ENCODE data around the gene TUSC2. TPM values are rescaled to one million over a fixed set of nuclear protein-coding genes. Genes with fewer than 3 reads are reported as not detected.
"Not testable (repeated sequence)": the region's sequence is repeated elsewhere in the genome, so short reads cannot be mapped to it uniquely, and the experiment has no call there.

The TUSC2 gene
- total RNA-seq, 1 donor from 2014 or later = 29.4 TPM

DNA sequence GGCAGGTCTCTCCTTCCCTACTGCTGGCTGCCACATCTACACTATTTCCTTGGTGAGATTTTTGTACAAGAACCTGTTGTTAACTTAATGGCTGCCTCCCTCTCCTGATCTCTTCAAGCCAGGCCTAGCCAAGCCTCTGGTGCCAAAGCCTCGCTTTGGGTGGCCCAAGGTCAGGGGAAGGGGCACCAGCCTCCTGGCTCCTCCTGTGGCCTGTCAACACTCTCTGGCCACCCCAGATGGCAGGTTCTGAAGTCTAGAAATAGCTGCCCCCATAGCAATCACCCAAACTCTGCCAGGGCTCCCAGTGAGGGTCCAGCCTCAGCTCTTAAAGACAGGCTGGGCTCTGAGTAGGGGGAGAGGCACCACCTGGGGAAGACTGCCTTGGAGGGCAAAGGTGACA is 40.8 kb downstream of the TUSC2 start:
- DNase-seq = no peak
- TF ChIP-seq CTCF (IDR thresholded peaks at IDR 0.05) = no peak
- intact Hi-C loops (cut with DNase I) = no loop called here

DNA sequence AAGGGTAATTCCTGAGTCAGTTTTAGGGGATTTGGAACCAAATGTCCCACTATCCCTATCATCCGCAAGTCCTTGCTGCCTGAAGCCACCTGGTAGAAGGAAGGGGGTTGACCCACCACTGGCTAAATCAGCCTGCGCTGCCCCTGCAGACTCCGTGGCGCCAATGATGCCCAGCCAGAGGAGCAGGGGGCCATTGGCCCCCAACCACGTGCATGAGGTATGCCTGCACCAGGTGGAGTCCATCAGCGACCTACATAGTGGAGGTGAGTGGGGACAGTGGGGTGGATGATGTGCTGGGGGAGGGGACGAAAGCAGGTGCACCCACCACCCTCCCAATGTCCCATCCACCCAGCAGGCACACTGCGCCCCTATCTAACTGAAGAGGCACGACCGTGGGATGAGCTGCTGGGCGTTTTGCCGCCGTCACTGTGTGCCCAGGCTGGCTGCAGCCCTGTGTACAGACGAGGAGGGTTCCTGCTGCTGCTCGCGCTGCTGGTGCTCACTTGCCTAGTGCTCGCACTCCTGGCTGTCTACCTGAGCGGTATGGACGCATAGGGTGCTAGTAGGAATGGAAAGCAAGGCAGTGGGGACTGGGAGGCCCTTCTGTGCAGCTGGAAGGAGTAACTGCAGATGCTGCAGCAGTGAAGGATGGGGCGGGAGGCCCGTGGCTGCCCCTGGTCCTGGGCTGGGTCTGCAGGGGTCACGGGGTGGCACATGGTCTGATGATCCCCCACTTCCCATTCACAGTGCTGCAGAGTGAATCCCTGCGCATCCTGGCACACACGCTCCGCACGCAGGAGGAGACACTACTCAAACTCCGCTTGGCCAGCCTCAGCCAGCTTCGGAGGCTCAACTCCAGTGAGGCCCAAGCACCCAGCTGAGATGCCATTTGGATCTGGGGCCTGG is 41.4 kb downstream of the TUSC2 start:
- Histone ChIP-seq H3K36me3 (peaks cover 42% of the 10 kb centered on the region), H3K4me1 (peaks cover 14% of the 10 kb centered on the region), H3K27ac (no peak overlapping the region), H3K4me3 (no peak overlapping the region), H3K9me3 (no peaks in the 10 kb centered on the region), H3K27me3 (ENCODE audit: low read depth) (no peaks in the 10 kb centered on the region)
- no peak for TF ChIP-seq CTCF (IDR thresholded peaks at IDR 0.05)
- DNase-seq (no peak), ATAC-seq (no peak)
- intact Hi-C loops (cut with DNase I) = no loop called here

More for the DNA sequence above, 40.8 kb downstream of the TUSC2 start:
- H3K4me1 ChIP-seq = peaks cover 16% of the 10 kb centered on the region
- no peak overlapping the region for H3K4me3 ChIP-seq
- ATAC-seq = no peak
- H3K9me3 ChIP-seq = no peaks in the 10 kb centered on the region
- H3K27ac ChIP-seq = no peak overlapping the region
- no peaks in the 10 kb centered on the region for H3K27me3 ChIP-seq (ENCODE audit: low read depth)
- H3K36me3 ChIP-seq = peaks cover 42% of the 10 kb centered on the region

DNA sequence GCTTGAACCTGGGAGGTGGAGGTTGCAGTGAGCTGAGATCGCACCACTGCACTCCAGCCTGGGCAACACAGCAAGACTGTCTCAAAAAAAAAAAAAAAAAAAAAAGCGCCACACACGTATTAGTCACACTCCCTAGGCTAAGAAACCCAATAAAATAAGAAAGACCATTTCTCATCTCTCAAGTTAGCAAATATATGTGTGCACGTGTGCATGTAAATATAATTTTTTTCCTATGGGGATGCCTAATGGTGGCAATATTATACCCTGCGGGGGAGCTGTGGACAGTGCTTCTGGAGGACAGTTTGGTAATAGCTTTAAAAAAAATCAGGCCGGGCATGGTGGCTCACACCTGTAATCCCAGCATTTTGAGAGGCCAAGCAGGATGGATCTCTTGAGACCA is 43.9 kb downstream of the TUSC2 start:
- ATAC-seq; DNase-seq; H3K4me1 ChIP-seq; H3K4me3 ChIP-seq; H3K9me3 ChIP-seq; H3K27me3 ChIP-seq (ENCODE audit: low read depth); H3K27ac ChIP-seq; intact Hi-C loops (cut with DNase I): not testable (repeated sequence)
- peaks cover 28% of the 10 kb centered on the region for H3K36me3 ChIP-seq

GRCh38 chr3:50279255-50280016 is 48.6 kb downstream of the TUSC2 start:
- ATAC-seq = no peak
- Histone ChIP-seq H3K9me3 (no peaks in the 10 kb centered on the region), H3K4me3 (no peak overlapping the region), H3K36me3 (peaks cover 4% of the 10 kb centered on the region), H3K27me3 (ENCODE audit: low read depth) (peaks cover 22% of the 10 kb centered on the region), H3K4me1 (peaks cover 4% of the 10 kb centered on the region), H3K27ac (no peak overlapping the region)
- no peak for DNase-seq
- intact Hi-C loops (cut with DNase I) = no loop called here
- no peak for TF ChIP-seq CTCF (IDR thresholded peaks at IDR 0.05)

DNA sequence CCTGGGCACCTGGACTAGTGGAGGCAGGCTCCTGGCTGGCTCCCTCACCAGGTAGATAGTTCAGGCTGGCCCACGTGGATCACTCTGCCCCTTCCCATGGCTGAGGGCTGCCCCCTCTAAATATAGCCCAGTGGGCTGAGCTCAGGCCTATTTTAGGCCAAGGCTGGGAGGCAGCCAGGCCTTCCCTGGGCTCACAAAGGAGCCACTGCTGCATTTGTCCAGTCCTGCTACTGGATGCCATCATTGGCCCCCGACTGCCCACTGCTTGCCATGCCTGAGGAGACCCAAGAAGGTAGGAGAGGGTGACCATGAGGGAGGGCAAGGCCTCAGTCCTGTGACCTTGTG is 49.2 kb downstream of the TUSC2 start, which contains the start of gene LSMEM2:
TSS of gene LSMEM2 (plus strand) at position 208 of the 345 bp plus-strand sequence. CDS start at position 235, 27 bp downstream.
- H3K27ac ChIP-seq = no peak within 1 kb of the TSS
- H3K9me3 ChIP-seq = no peaks in the 10 kb centered on the region
- H3K4me3 ChIP-seq = no peak within 1 kb of the TSS
- peaks cover 23% of the 10 kb centered on the region for H3K27me3 ChIP-seq (ENCODE audit: low read depth)
- ATAC-seq (no peak), DNase-seq (no peak)
- no peak for TF ChIP-seq CTCF (IDR thresholded peaks at IDR 0.05)
- peaks cover 10% of the 10 kb centered on the region for H3K4me1 ChIP-seq
- intact Hi-C loops (cut with DNase I) = no loop called here
- peaks cover 4% of the 10 kb centered on the region for H3K36me3 ChIP-seq
